Subcutaneous abdominal adipose tissue (tissue), 5 donors: ENCODE results near the gene UAP1L1.
A peak's percentile ranks its signal among the peaks of the same experiment; 100 is the strongest.

ENCODE experiments used
- H3K27ac ChIP-seq: one replicate; pipeline ENCODE4 v1.7.0; 2013; ENCODE audit warnings: low read depth, mild to moderate bottlenecking, inconsistent platforms, low read length, moderate library complexity
- H3K27me3 ChIP-seq, 5 donors: one replicate each; pipeline ENCODE4 v1.7.0; 2013; ENCODE audit warnings: low read length in 5 of 5, inconsistent platforms in 1 of 5; ENCODE audit not compliant: control insufficient read depth in 5 of 5, insufficient read depth in 4 of 5
- H3K36me3 ChIP-seq, 5 donors: one replicate each; pipeline ENCODE4 v1.7.0; 2013; ENCODE audit warnings: low read length in 5 of 5; ENCODE audit not compliant: control insufficient read depth in 5 of 5, insufficient read depth in 5 of 5
- H3K4me1 ChIP-seq, 5 donors: one replicate each; pipeline ENCODE4 v1.7.0; 2013; ENCODE audit warnings: low read length in 5 of 5, mild to moderate bottlenecking in 3 of 5, moderate library complexity in 1 of 5; ENCODE audit not compliant: control insufficient read depth in 5 of 5, insufficient read depth in 5 of 5
- H3K4me3 ChIP-seq, 5 donors: one replicate each; pipeline ENCODE4 v1.7.0; 2013; ENCODE audit warnings: low read length in 5 of 5, low read depth in 1 of 5
- H3K9ac ChIP-seq, 5 donors: one replicate each; pipeline ENCODE4 v1.7.0; 2013; ENCODE audit warnings: low read length in 5 of 5, mild to moderate bottlenecking in 4 of 5, moderate library complexity in 3 of 5
- H3K9me3 ChIP-seq, 5 donors: one replicate each; pipeline ENCODE4 v1.7.0; 2013; ENCODE audit warnings: low read length in 5 of 5; ENCODE audit not compliant: control insufficient read depth in 5 of 5
- donor health status: healthy.
- donor health status: healthy.
- donor health status: healthy.
- donor health status: healthy.
- donor health status: healthy.

The UAP1L1 gene

GRCh38 chr9:137129456-137130175, 52.3 kb downstream of the UAP1L1 start:
- H3K4me1 ChIP-seq, result peaks cover 0 to 40% (median 28%) of the 10 kb centered on the region in 5 donors

DNA sequence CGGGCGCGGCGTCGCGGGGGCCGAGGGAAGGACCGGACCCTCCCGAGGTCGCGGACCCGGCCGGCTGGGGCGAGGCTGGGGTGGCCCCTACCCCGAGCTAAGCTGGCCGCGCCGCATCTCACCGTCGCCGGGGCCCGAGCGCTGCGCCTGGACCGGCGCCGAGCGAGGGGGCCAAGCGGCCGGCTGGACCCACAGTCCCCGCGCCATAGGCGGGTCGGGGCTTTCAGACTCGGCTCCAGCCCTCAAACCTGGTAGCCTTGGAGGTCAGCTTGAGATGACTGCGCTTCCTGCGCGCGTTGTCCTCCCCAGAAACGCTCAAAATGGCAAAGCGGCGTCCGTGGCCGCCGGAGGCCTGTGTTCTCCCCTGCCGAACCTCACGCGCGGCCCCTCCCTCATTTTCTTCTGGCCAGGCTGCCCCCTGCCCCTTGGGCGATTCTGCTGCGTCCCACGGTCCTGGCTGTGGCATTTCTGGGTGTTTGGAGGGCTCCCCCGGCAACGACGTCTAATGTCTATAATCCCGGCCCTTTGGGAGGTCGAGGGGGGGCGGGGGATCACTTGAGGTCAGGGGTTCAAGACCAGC, 52.9 kb downstream of the UAP1L1 start:
- H3K9me3 ChIP-seq, result peaks cover 0 to 8% (median 4%) of the 10 kb centered on the region in 5 donors
- H3K27ac ChIP-seq, result no peak overlapping the region
- no peak overlapping the region for H3K9ac ChIP-seq
- H3K4me1 ChIP-seq, result peaks cover 0 to 40% (median 28%) of the 10 kb centered on the region in 5 donors
- peak overlapping the region in 4 of 5 donors; percentile 72 to 84 (median 78) for H3K4me3 ChIP-seq
- H3K27me3 ChIP-seq, result no peaks in the 10 kb centered on the region
- H3K36me3 ChIP-seq, result no peaks in the 10 kb centered on the region

More at GRCh38 chr9:137129456-137130175, 52.3 kb downstream of the UAP1L1 start:
- Histone ChIP-seq H3K9me3 (peaks cover 0 to 8% (median 4%) of the 10 kb centered on the region in 5 donors), H3K27me3 (no peaks in the 10 kb centered on the region), H3K9ac (peak overlapping the region in 4 of 5 donors; percentile 46 to 67 (median 60)), H3K4me3 (peak overlapping the region in 4 of 5 donors; percentile 72 to 84 (median 78)), H3K27ac (no peak overlapping the region), H3K36me3 (no peaks in the 10 kb centered on the region)
